ENCODE results near the gene PPP1R12B.
"Not testable (repeated sequence)": the region's sequence is repeated elsewhere in the genome, so short reads cannot be mapped to it uniquely, and the experiment has no call there.

Gene PPP1R12B

GRCh38 chr1:202397256-202397655, 48.8 kb downstream of the PPP1R12B start:
- TF ChIP-seq CTCF (IDR thresholded peaks at IDR 0.05; ENCODE audit: borderline replicate concordance, extremely low read depth, low read length, poor library complexity, severe bottlenecking), result no peak
- no peak for TF ChIP-seq EZH2 (IDR thresholded peaks at IDR 0.05; ENCODE audit: borderline replicate concordance, low read depth, low read length, severe bottlenecking)
- Histone ChIP-seq H3K4me3 (ENCODE audit: low read depth in 1 of 2, low read length in 2 of 2) (no peak overlapping the region), H3K9ac (ENCODE audit: low read depth, low read length) (no peak overlapping the region), H3K27ac (ENCODE audit: low read length) (no peak overlapping the region), H4K20me1 (ENCODE audit: insufficient read depth, low read length) (peaks cover 2% of the 10 kb centered on the region; the same call in 1 of the 2 replicates), H3K27me3 (ENCODE audit: insufficient read depth, low read length, poor library complexity) (no peaks in the 10 kb centered on the region), H3K36me3 (ENCODE audit: insufficient read depth, low read length) (no peaks in the 10 kb centered on the region), H3K4me2 (ENCODE audit: insufficient read depth, low read length) (no peak overlapping the region), H2AFZ (ENCODE audit: low read depth, low read length) (no peak overlapping the region), H3K79me2 (ENCODE audit: insufficient read depth, low read length) (no peaks in the 10 kb centered on the region), H3K9me3 (ENCODE audit: insufficient read depth, low read length, severe bottlenecking) (no peaks in the 10 kb centered on the region), H3K4me1 (ENCODE audit: insufficient read depth, low read length) (no peaks in the 10 kb centered on the region)
- DNase-seq (no peak), ATAC-seq (ENCODE audit: insufficient read depth, low read depth) (no peak)

GRCh38 chr1:202398439-202398838, 49.9 kb downstream of the PPP1R12B start:
- not testable (repeated sequence) for H3K79me2 ChIP-seq (ENCODE audit: insufficient read depth, low read length); H3K4me3 ChIP-seq (ENCODE audit: low read depth in 1 of 2, low read length in 2 of 2); H3K36me3 ChIP-seq (ENCODE audit: insufficient read depth, low read length); H2AFZ ChIP-seq (ENCODE audit: low read depth, low read length); H3K9me3 ChIP-seq (ENCODE audit: insufficient read depth, low read length, severe bottlenecking); H3K27me3 ChIP-seq (ENCODE audit: insufficient read depth, low read length, poor library complexity); H3K27ac ChIP-seq (ENCODE audit: low read length); H4K20me1 ChIP-seq (ENCODE audit: insufficient read depth, low read length); DNase-seq; H3K4me1 ChIP-seq (ENCODE audit: insufficient read depth, low read length); ATAC-seq (ENCODE audit: insufficient read depth, low read depth); H3K4me2 ChIP-seq (ENCODE audit: insufficient read depth, low read length); H3K9ac ChIP-seq (ENCODE audit: low read depth, low read length)

GRCh38 chr1:202401771-202402170, 53.3 kb downstream of the PPP1R12B start:
- H3K79me2 ChIP-seq (ENCODE audit: insufficient read depth, low read length); H2AFZ ChIP-seq (ENCODE audit: low read depth, low read length); DNase-seq; ATAC-seq (ENCODE audit: insufficient read depth, low read depth); H3K4me1 ChIP-seq (ENCODE audit: insufficient read depth, low read length); H3K36me3 ChIP-seq (ENCODE audit: insufficient read depth, low read length); H3K27me3 ChIP-seq (ENCODE audit: insufficient read depth, low read length, poor library complexity); H3K27ac ChIP-seq (ENCODE audit: low read length); H3K4me2 ChIP-seq (ENCODE audit: insufficient read depth, low read length); H3K9ac ChIP-seq (ENCODE audit: low read depth, low read length); H3K9me3 ChIP-seq (ENCODE audit: insufficient read depth, low read length, severe bottlenecking); H3K4me3 ChIP-seq (ENCODE audit: low read depth in 1 of 2, low read length in 2 of 2): not testable (repeated sequence)
- H4K20me1 ChIP-seq (ENCODE audit: insufficient read depth, low read length), result peaks cover 11% of the 10 kb centered on the region; the same call in 1 of the 2 replicates

- not testable (repeated sequence) for DNase-seq; ATAC-seq (ENCODE audit: insufficient read depth, low read depth); H3K79me2 ChIP-seq (ENCODE audit: insufficient read depth, low read length); H3K36me3 ChIP-seq (ENCODE audit: insufficient read depth, low read length); H3K27ac ChIP-seq (ENCODE audit: low read length); H3K9me3 ChIP-seq (ENCODE audit: insufficient read depth, low read length, severe bottlenecking); H4K20me1 ChIP-seq (ENCODE audit: insufficient read depth, low read length); H3K4me3 ChIP-seq (ENCODE audit: low read depth in 1 of 2, low read length in 2 of 2); H2AFZ ChIP-seq (ENCODE audit: low read depth, low read length); H3K9ac ChIP-seq (ENCODE audit: low read depth, low read length); H3K4me1 ChIP-seq (ENCODE audit: insufficient read depth, low read length); H3K4me2 ChIP-seq (ENCODE audit: insufficient read depth, low read length); H3K27me3 ChIP-seq (ENCODE audit: insufficient read depth, low read length, poor library complexity)
These were observed 54.9 kb downstream of the PPP1R12B start for GRCh38 chr1:202403381-202403780.

- H3K9ac ChIP-seq (ENCODE audit: low read depth, low read length), result no peak overlapping the region
- H3K36me3 ChIP-seq (ENCODE audit: insufficient read depth, low read length), result no peaks in the 10 kb centered on the region
- H3K27me3 ChIP-seq (ENCODE audit: insufficient read depth, low read length, poor library complexity), result no peaks in the 10 kb centered on the region
- H3K4me3 ChIP-seq (ENCODE audit: low read depth in 1 of 2, low read length in 2 of 2), result no peak overlapping the region
- H3K4me2 ChIP-seq (ENCODE audit: insufficient read depth, low read length), result no peak overlapping the region
- H3K4me1 ChIP-seq (ENCODE audit: insufficient read depth, low read length), result no peaks in the 10 kb centered on the region
- no peak for TF ChIP-seq CTCF (IDR thresholded peaks at IDR 0.05; ENCODE audit: borderline replicate concordance, extremely low read depth, low read length, poor library complexity, severe bottlenecking)
- no peak for TF ChIP-seq EZH2 (IDR thresholded peaks at IDR 0.05; ENCODE audit: borderline replicate concordance, low read depth, low read length, severe bottlenecking)
- H2AFZ ChIP-seq (ENCODE audit: low read depth, low read length), result no peak overlapping the region
- H3K27ac ChIP-seq (ENCODE audit: low read length), result no peak overlapping the region
- ATAC-seq (ENCODE audit: insufficient read depth, low read depth), result no peak
- H3K79me2 ChIP-seq (ENCODE audit: insufficient read depth, low read length), result no peaks in the 10 kb centered on the region
- DNase-seq, result no peak
- H4K20me1 ChIP-seq (ENCODE audit: insufficient read depth, low read length), result peaks cover 8% of the 10 kb centered on the region; the same call in 1 of the 2 replicates
- H3K9me3 ChIP-seq (ENCODE audit: insufficient read depth, low read length, severe bottlenecking), result no peaks in the 10 kb centered on the region
These were observed 57.4 kb downstream of the PPP1R12B start for GRCh38 chr1:202405928-202406327.

- not testable (repeated sequence) for DNase-seq; ATAC-seq (ENCODE audit: insufficient read depth, low read depth); H3K4me3 ChIP-seq (ENCODE audit: low read depth in 1 of 2, low read length in 2 of 2); H3K27me3 ChIP-seq (ENCODE audit: insufficient read depth, low read length, poor library complexity); H3K79me2 ChIP-seq (ENCODE audit: insufficient read depth, low read length); H2AFZ ChIP-seq (ENCODE audit: low read depth, low read length); H3K9me3 ChIP-seq (ENCODE audit: insufficient read depth, low read length, severe bottlenecking); H3K9ac ChIP-seq (ENCODE audit: low read depth, low read length); H3K4me1 ChIP-seq (ENCODE audit: insufficient read depth, low read length); H3K27ac ChIP-seq (ENCODE audit: low read length); H3K36me3 ChIP-seq (ENCODE audit: insufficient read depth, low read length); H4K20me1 ChIP-seq (ENCODE audit: insufficient read depth, low read length); H3K4me2 ChIP-seq (ENCODE audit: insufficient read depth, low read length)
These were observed 58.4 kb downstream of the PPP1R12B start for GRCh38 chr1:202406896-202407295.

- H3K4me3 ChIP-seq (ENCODE audit: low read depth in 1 of 2, low read length in 2 of 2); ATAC-seq (ENCODE audit: insufficient read depth, low read depth); H3K4me2 ChIP-seq (ENCODE audit: insufficient read depth, low read length); H3K27ac ChIP-seq (ENCODE audit: low read length); H3K27me3 ChIP-seq (ENCODE audit: insufficient read depth, low read length, poor library complexity); H3K36me3 ChIP-seq (ENCODE audit: insufficient read depth, low read length); H3K79me2 ChIP-seq (ENCODE audit: insufficient read depth, low read length); H2AFZ ChIP-seq (ENCODE audit: low read depth, low read length); DNase-seq; H3K4me1 ChIP-seq (ENCODE audit: insufficient read depth, low read length); H3K9ac ChIP-seq (ENCODE audit: low read depth, low read length); H3K9me3 ChIP-seq (ENCODE audit: insufficient read depth, low read length, severe bottlenecking); H4K20me1 ChIP-seq (ENCODE audit: insufficient read depth, low read length): not testable (repeated sequence)
These were observed 58.9 kb downstream of the PPP1R12B start for GRCh38 chr1:202407378-202407777.
